Measurements from ENCODE around the gene CLDN25. TPM values are rescaled to one million over a fixed set of nuclear protein-coding genes. Genes with fewer than 3 reads are reported as not detected.

The CLDN25 gene
- polyA plus RNA-seq, 1 donor (not counting 4 experiments of a cell fraction or from before 2014, with no cell fraction given) = not detected

DNA sequence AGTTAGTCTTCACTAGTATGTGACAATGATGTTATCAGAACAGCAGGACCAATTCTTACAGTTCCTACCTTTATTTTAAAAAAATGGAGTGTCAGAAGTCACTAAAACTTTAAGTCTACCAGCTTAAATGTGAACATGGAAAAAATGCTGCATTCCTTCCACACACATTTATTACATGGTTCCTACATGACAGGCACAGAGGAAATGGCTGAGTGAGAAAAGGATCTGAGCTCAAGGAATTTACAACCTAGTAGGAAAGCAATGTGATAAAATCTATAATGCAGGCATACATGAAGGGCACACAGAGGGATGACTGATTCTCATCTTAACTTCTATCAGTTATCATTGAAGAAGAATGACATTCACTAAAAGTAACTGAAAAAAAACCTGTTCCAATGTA is 23.0 kb downstream of the CLDN25 start:
- dilution Hi-C loops (cut with MboI; ENCODE audit: extremely low pct_ligation_motif_present, low sequenced_read_pairs) = no loop called here
- H3K79me2 ChIP-seq (ENCODE audit: control insufficient read depth, insufficient read depth, low read length) = no peaks in the 10 kb centered on the region
- no peaks in the 10 kb centered on the region for H3K9me1 ChIP-seq (ENCODE audit: control insufficient read depth, extremely low read depth, insufficient read depth, low read length)
- H3K9ac ChIP-seq (ENCODE audit: control insufficient read depth, extremely low read depth, insufficient read depth, low read length) = no peak overlapping the region
- H3K4me2 ChIP-seq (ENCODE audit: control insufficient read depth, extremely low read depth, insufficient read depth, low read depth, low read length) = no peak overlapping the region
- H3K27ac ChIP-seq (ENCODE audit: control insufficient read depth, insufficient read depth, low read length) = no peak overlapping the region
- H4K20me1 ChIP-seq (ENCODE audit: control insufficient read depth, extremely low read depth, insufficient read depth, low read length) = no peaks in the 10 kb centered on the region
- H2AFZ ChIP-seq (ENCODE audit: control insufficient read depth, low read length) = no peak overlapping the region
- no peaks in the 10 kb centered on the region for H3K27me3 ChIP-seq (ENCODE audit: control insufficient read depth, extremely low read depth, insufficient read depth, low read length)
- no peak for TF ChIP-seq EZH2 (IDR thresholded peaks at IDR 0.05; ENCODE audit: low read length)
- TF ChIP-seq, protein P1, sequence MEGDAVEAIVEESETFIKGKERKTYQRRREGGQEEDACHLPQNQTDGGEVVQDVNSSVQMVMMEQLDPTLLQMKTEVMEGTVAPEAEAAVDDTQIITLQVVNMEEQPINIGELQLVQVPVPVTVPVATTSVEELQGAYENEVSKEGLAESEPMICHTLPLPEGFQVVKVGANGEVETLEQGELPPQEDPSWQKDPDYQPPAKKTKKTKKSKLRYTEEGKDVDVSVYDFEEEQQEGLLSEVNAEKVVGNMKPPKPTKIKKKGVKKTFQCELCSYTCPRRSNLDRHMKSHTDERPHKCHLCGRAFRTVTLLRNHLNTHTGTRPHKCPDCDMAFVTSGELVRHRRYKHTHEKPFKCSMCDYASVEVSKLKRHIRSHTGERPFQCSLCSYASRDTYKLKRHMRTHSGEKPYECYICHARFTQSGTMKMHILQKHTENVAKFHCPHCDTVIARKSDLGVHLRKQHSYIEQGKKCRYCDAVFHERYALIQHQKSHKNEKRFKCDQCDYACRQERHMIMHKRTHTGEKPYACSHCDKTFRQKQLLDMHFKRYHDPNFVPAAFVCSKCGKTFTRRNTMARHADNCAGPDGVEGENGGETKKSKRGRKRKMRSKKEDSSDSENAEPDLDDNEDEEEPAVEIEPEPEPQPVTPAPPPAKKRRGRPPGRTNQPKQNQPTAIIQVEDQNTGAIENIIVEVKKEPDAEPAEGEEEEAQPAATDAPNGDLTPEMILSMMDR (optimal IDR thresholded peaks at IDR 0.05 in 1 of 3, IDR thresholded peaks at IDR 0.05 in 1 of 3, conservative IDR thresholded peaks at IDR 0.05 in 1 of 3; ENCODE audit: extremely low read depth in 1 of 3, insufficient read depth in 2 of 3, low read length in 3 of 3) = no peak
- H3K36me3 ChIP-seq (ENCODE audit: control insufficient read depth in 2 of 2, extremely low read depth in 1 of 2, insufficient read depth in 2 of 2, low read length in 2 of 2) = peaks cover 8% of the 10 kb centered on the region in 2 experiments
- FAIRE-seq = no peak
- no peaks in the 10 kb centered on the region for H3K4me1 ChIP-seq (ENCODE audit: control insufficient read depth, extremely low read depth, insufficient read depth, low read length)
- no peak for DNase-seq (ENCODE audit: low read depth, low spot score)
- no peaks in the 10 kb centered on the region for H3K9me3 ChIP-seq (ENCODE audit: control insufficient read depth, low read depth, low read length)
- no peak overlapping the region for H3K4me3 ChIP-seq (ENCODE audit: control insufficient read depth in 2 of 3, extremely low read depth in 1 of 3, insufficient read depth in 2 of 3, low read depth in 1 of 3, low read length in 3 of 3)

DNA sequence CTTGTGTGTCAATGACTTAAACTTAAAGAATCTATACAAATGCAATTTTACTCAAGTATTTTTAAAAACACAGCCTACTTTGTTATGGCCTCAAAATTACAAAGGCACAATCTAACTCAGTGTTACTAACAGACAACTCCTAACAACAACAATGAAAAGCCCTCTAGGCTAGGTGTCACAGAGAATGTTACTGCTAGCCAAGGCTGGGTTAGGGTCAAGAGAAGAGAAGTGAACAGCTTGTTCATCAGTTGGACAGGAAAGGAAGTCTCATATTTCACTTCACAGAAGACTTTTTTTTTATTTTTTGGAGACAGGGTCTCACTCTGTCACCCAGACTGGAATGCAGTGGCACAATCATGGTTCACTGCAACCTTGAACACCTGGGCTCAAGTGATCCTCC is 26.0 kb downstream of the CLDN25 start:
- no peaks in the 10 kb centered on the region for H3K9me1 ChIP-seq (ENCODE audit: control insufficient read depth, extremely low read depth, insufficient read depth, low read length)
- no peak overlapping the region for H3K4me2 ChIP-seq (ENCODE audit: control insufficient read depth, extremely low read depth, insufficient read depth, low read depth, low read length)
- H4K20me1 ChIP-seq (ENCODE audit: control insufficient read depth, extremely low read depth, insufficient read depth, low read length) = no peaks in the 10 kb centered on the region
- peaks cover 7 to 15% of the 10 kb centered on the region in 2 experiments for H3K36me3 ChIP-seq (ENCODE audit: control insufficient read depth in 2 of 2, extremely low read depth in 1 of 2, insufficient read depth in 2 of 2, low read length in 2 of 2)
- H3K4me1 ChIP-seq (ENCODE audit: control insufficient read depth, extremely low read depth, insufficient read depth, low read length) = no peaks in the 10 kb centered on the region
- dilution Hi-C loops (cut with MboI; ENCODE audit: extremely low pct_ligation_motif_present, low sequenced_read_pairs) = no loop called here
- no peak overlapping the region for H3K4me3 ChIP-seq (ENCODE audit: control insufficient read depth in 2 of 3, extremely low read depth in 1 of 3, insufficient read depth in 2 of 3, low read depth in 1 of 3, low read length in 3 of 3)
- H3K9ac ChIP-seq (ENCODE audit: control insufficient read depth, extremely low read depth, insufficient read depth, low read length) = no peak overlapping the region
- TF ChIP-seq, protein P1 (optimal IDR thresholded peaks at IDR 0.05 in 1 of 3, IDR thresholded peaks at IDR 0.05 in 1 of 3, conservative IDR thresholded peaks at IDR 0.05 in 1 of 3; ENCODE audit: extremely low read depth in 1 of 3, insufficient read depth in 2 of 3, low read length in 3 of 3) = no peak
- TF ChIP-seq EZH2 (IDR thresholded peaks at IDR 0.05; ENCODE audit: low read length) = no peak
- H2AFZ ChIP-seq (ENCODE audit: control insufficient read depth, low read length) = no peak overlapping the region
- H3K27ac ChIP-seq (ENCODE audit: control insufficient read depth, insufficient read depth, low read length) = no peak overlapping the region
- no peaks in the 10 kb centered on the region for H3K27me3 ChIP-seq (ENCODE audit: control insufficient read depth, extremely low read depth, insufficient read depth, low read length)
- no peak for DNase-seq (ENCODE audit: low read depth, low spot score)
- H3K79me2 ChIP-seq (ENCODE audit: control insufficient read depth, insufficient read depth, low read length) = no peaks in the 10 kb centered on the region
- FAIRE-seq = no peak
- H3K9me3 ChIP-seq (ENCODE audit: control insufficient read depth, low read depth, low read length) = no peaks in the 10 kb centered on the region

Measured in keratinocyte (primary cell).